GM12878 (cell line): ENCODE data around the gene PFN3. TPM values are rescaled to one million over a fixed set of nuclear protein-coding genes. Genes with fewer than 3 reads are reported as not detected.
A peak's percentile ranks its signal among the peaks of the same experiment; 100 is the strongest.

ENCODE experiments used
- ATAC-seq: fragments of 200-7000 bp; cut with Tn5 transposase; 3 replicates; pipeline ENCODE4 v1.9.1; 2020; ENCODE audit warnings: mild to moderate bottlenecking, moderate library complexity
- BruUV-seq: library from RNA; stranded (reverse); fragments of 400-500 nt; replicated peaks from 2 replicates; lab custom pipeline; 2021; lab: Mats Ljungman, UMichigan
- CTCF ChIA-PET: fragments of 300-600 bp; sonication (Branson Sonifier 250); formaldehyde crosslinking; extraction: SDS; loops from one replicate; lab custom pipeline; 2021; ENCODE audit warnings: inconsistent platforms; lab: Yijun Ruan, JAX
- POLR2A ChIA-PET: fragments of 350-600 bp; formaldehyde crosslinking; extraction: SDS; loops from one replicate; lab custom pipeline; 2021; ENCODE audit warnings: inconsistent platforms; lab: Charles Lee
- RAD21 ChIA-PET: fragments of 300-600 bp; sonication (Branson Sonifier 250); formaldehyde crosslinking; loops from one replicate; lab custom pipeline; 2023; ENCODE audit warnings: antibody characterized with exemption; ENCODE audit not compliant: unreplicated experiment; lab: Charles Lee
- SMC1A ChIA-PET: fragments of 300-600 bp; sonication (Branson Sonifier 250); formaldehyde crosslinking; loops from one replicate; lab custom pipeline; 2023; ENCODE audit not compliant: unreplicated experiment, uncharacterized antibody; lab: Charles Lee
- DNase-seq: peaks from one replicate; pipeline ENCODE4 v3.0.0-alpha.2; 2011; ENCODE audit warnings: low read depth, low spot score
- FAIRE-seq: peaks from 3 replicates; lab custom pipeline; 2011; peaks lifted over from hg19 to GRCh38; lab: Jason Lieb, UNC
- H2AFZ ChIP-seq: 2 replicates; pipeline ENCODE4 v1.6.0; 2011; ENCODE audit warnings: low read depth, low read length, control low read depth; ENCODE audit not compliant: control insufficient read depth
- H3K27ac ChIP-seq: 2 replicates; pipeline ENCODE4 v1.5.1; 2011; ENCODE audit warnings: control low read depth; ENCODE audit not compliant: control insufficient read depth, insufficient read depth
- H3K27me3 ChIP-seq, 2 experiments: replicated peaks in 1 of 2; 2 replicates each; pipeline versions ENCODE4 v1.6.0 to v1.6.1; 2011; ENCODE audit warnings: low read length in 1 of 2; ENCODE audit not compliant: control insufficient read depth in 2 of 2, insufficient read depth in 2 of 2
- H3K36me3 ChIP-seq, 2 experiments: 2 replicates each; pipeline ENCODE4 v1.5.1; 2011; ENCODE audit warnings: low read length in 1 of 2; ENCODE audit not compliant: control insufficient read depth in 2 of 2, insufficient read depth in 2 of 2
- H3K4me1 ChIP-seq: 2 replicates; pipeline ENCODE4 v1.6.1; 2011; ENCODE audit warnings: mild to moderate bottlenecking, low read length, moderate library complexity, mixed read lengths; ENCODE audit not compliant: control insufficient read depth, insufficient read depth
- H3K4me2 ChIP-seq: 2 replicates; pipeline ENCODE4 v1.6.0; 2011; ENCODE audit warnings: control low read depth; ENCODE audit not compliant: control insufficient read depth, insufficient read depth
- H3K4me3 ChIP-seq: fragments of 200-600 bp; sonication (generic); 2 replicates; pipeline ENCODE4 v1.5.1; 2016
- H3K79me2 ChIP-seq: 2 replicates; pipeline ENCODE4 v1.6.0; 2011; ENCODE audit warnings: low read length; ENCODE audit not compliant: control insufficient read depth, insufficient read depth
- H3K9ac ChIP-seq: 2 replicates; pipeline ENCODE4 v1.8.0; 2011; ENCODE audit warnings: low read length, control low read depth, mixed read lengths; ENCODE audit not compliant: control insufficient read depth, insufficient read depth
- H3K9me3 ChIP-seq: replicated peaks from 3 replicates; pipeline ENCODE4 v1.5.1; 2011; ENCODE audit warnings: mild to moderate bottlenecking, low read length; ENCODE audit not compliant: control insufficient read depth, insufficient read depth
- H4K20me1 ChIP-seq: 2 replicates; pipeline ENCODE4 v1.6.0; 2011; ENCODE audit not compliant: control insufficient read depth, insufficient read depth
- BHLHE40 ChIP-seq, 2 experiments: fragments of 450-650 bp in 1 of 2; IDR thresholded peaks; 2 replicates each; pipeline ENCODE4 v1.6.1; 2011 to 2017; ENCODE audit warnings: low read depth in 2 of 2, borderline replicate concordance in 1 of 2, improper control_type of control experiment in 1 of 2, low read length in 1 of 2, mild to moderate bottlenecking in 1 of 2
- CHD2 ChIP-seq: IDR thresholded peaks from 2 replicates; pipeline ENCODE4 v1.6.1; 2011; ENCODE audit warnings: low read depth, low read length, improper control_type of control experiment, borderline replicate concordance
- CREB1 ChIP-seq: IDR thresholded peaks from 2 replicates; pipeline ENCODE4 v1.6.1; 2012; ENCODE audit warnings: low read depth, mild to moderate bottlenecking, inconsistent platforms
- CUX1 ChIP-seq: IDR thresholded peaks from 2 replicates; pipeline ENCODE4 v1.6.1; 2012; ENCODE audit warnings: improper control_type of control experiment, low read depth, low read length; ENCODE audit not compliant: insufficient replicate concordance
- DPF2 ChIP-seq: fragments of 450-650 bp; IDR thresholded peaks from 2 replicates; pipeline ENCODE4 v1.6.1; 2017; ENCODE audit warnings: mild to moderate bottlenecking
- GATAD2B ChIP-seq: fragments of 450-650 bp; conservative IDR thresholded peaks from 2 replicates; pipeline ENCODE4 v1.6.1; 2017; ENCODE audit warnings: low read depth, mild to moderate bottlenecking, moderate library complexity
- HDGF ChIP-seq: fragments of 450-650 bp; IDR thresholded peaks from 2 replicates; pipeline ENCODE4 v1.6.1; 2016; ENCODE audit warnings: antibody characterized with exemption
- IKZF1 ChIP-seq: fragments of 450-650 bp; conservative IDR thresholded peaks from 2 replicates; pipeline ENCODE4 v1.6.1; 2017; ENCODE audit warnings: antibody characterized with exemption, mild to moderate bottlenecking
- IRF4 ChIP-seq: IDR thresholded peaks from 2 replicates; pipeline ENCODE4 v1.6.1; 2011; ENCODE audit warnings: low read depth, low read length
- NBN ChIP-seq: fragments of 450-650 bp; IDR thresholded peaks from 2 replicates; pipeline ENCODE4 v1.6.1; 2016
- NFXL1 ChIP-seq: fragments of 450-650 bp; IDR thresholded peaks from 2 replicates; pipeline ENCODE4 v1.6.1; 2017; ENCODE audit warnings: antibody characterized with exemption, mild to moderate bottlenecking, borderline replicate concordance
- NFYB ChIP-seq: IDR thresholded peaks from 2 replicates; pipeline ENCODE4 v1.6.1; 2011; ENCODE audit warnings: low read depth, mild to moderate bottlenecking, low read length, improper control_type of control experiment, moderate library complexity; ENCODE audit not compliant: insufficient read depth
- PKNOX1 ChIP-seq: fragments of 450-650 bp; IDR thresholded peaks from 2 replicates; pipeline ENCODE4 v1.6.1; 2016; ENCODE audit warnings: mild to moderate bottlenecking
- RCOR1 ChIP-seq: conservative IDR thresholded peaks from 2 replicates; pipeline ENCODE4 v1.6.1; 2012; ENCODE audit warnings: low read depth, low read length, improper control_type of control experiment
- SMARCA5 ChIP-seq: fragments of 450-650 bp; IDR thresholded peaks from 2 replicates; pipeline ENCODE4 v1.6.1; 2017; ENCODE audit warnings: mild to moderate bottlenecking
- TARDBP ChIP-seq: IDR thresholded peaks from 2 replicates; pipeline ENCODE4 v1.6.1; 2016; ENCODE audit warnings: borderline replicate concordance
- WGBS: methylation state at CpG from one replicate; pipeline ENCODE4 v1.1.6; 2016; ENCODE audit warnings: low lambda C conversion rate; ENCODE audit not compliant: insufficient replicate concordance, insufficient coverage; ENCODE audit errors: missing lambda C conversion rate; 5-methylcytosine and 5-hydroxymethylcytosine counted together
- in situ Hi-C: fragments of 300-500 bp; cut with MboI; formaldehyde crosslinking; loops from 9 replicates; pipeline ENCODE4 v1.14.3; 2018; ENCODE audit warnings: mixed read lengths
- intact Hi-C: fragments of 100-400 bp; cut with micrococcal nuclease; formaldehyde crosslinking; loops from one replicate; pipeline ENCODE4 v1.14.2; 2022; ENCODE audit not compliant: unreplicated experiment
- polyA plus RNA-seq, 11 experiments: library from polyadenylated mRNA; depleted of rRNA in 4 of 11; unstranded in 6 of 11; stranded (reverse) in 5 of 11; fragments of >200 nt; fragmentation: Nextera tagmentation in 4 of 11; fragmentation: Illumina TruSeq in 1 of 11; extraction: Ambion mirVana in 4 of 11; extraction: Trizol in 1 of 11; gene quantifications; 1 replicate in 1 of 11; 2 replicates in 10 of 11; pipeline versions ENCODE4 v1.2.1 to v1.2.3, GENCODE V29; 2011 to 2016; ENCODE audit warnings: inconsistent platforms in 2 of 11, missing spikeins in 2 of 11, low read depth in 1 of 11
- total RNA-seq, 4 experiments: library from RNA; depleted of rRNA in 3 of 4; stranded (reverse); fragments of >200 nt in 3 of 4; fragmentation: Illumina TruSeq in 1 of 4; extraction: Trizol in 1 of 4; gene quantifications; 2 replicates each; pipeline versions ENCODE4 v1.2.1 to v1.2.3, GENCODE V29; 2013 to 2021

Gene PFN3
- total and polyA plus RNA-seq, 10 of the 15 experiments (the other 5 are each of a cell fraction or from before 2014, with no cell fraction given) = not detected

DNA sequence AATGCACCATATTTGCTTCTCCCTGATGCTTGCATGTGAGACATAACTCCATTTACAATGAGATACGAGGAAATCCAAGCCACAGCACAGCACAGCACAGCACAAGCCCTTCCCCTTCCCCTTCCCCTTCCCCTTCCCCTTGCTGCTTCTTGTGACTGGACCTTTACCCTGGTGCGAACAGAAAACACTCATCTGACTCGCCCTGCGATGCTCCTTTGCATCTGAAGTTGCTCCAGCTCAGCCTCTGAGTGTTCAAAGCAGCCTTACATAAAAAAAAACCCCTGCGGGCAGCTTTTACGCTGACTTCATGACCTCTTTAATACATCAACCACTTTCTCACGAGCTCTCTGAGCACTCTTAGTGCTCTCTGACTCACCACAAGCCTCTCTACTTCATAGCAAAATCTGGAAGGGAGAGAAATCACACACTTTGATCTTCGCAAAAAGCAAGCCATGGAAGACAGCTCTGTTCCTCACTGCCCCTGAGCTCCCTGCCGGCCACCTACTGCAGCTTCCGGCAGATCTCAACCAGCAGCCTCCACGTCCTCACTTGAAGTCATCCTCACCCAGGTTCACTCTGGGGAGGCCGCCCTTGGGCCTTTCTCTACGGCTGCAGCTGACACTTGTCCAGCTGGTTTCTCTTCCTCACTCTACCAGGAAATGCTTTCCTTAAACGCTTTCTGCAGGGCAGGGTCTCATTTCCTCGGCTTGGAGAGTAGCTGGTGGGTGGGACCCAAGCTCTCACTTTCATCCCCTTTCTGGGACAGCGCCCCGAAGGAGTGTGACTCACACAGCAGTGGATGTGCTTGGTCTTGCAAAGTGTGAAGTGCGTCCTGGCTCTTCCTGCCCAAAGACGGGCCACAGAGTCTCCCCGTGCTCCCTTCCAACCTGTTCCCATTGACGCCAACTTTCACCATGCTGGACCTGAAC is 11.0 kb downstream of the PFN3 start:
- no peaks in the 10 kb centered on the region for H3K9me3 ChIP-seq
- DNase-seq (peak; percentile 71), FAIRE-seq (peak; percentile 73), ATAC-seq (peak; percentile 67)
- H3K27ac ChIP-seq = peak overlapping the region; percentile 67
- H3K27me3 ChIP-seq = no peaks in the 10 kb centered on the region
- ChIA-PET RAD21 (interaction anchor here (0.7 to 6.2 kb wide), 32 partner anchors 11 to 276 kb away, joined by 3 to 120 read pairs (median 10); partner anchors contain the start of genes GRK6, LMAN2, PDLIM7 and PFN3), CTCF (interaction anchor here (0.5 to 8.4 kb wide), 35 partner anchors 11 to 277 kb away, joined by 3 to 240 read pairs (median 11); partner anchors contain the start of genes B4GALT7, DOK3, F12 and GRK6), POLR2A (interaction anchor here (0.5 to 6.0 kb wide), 21 partner anchors 11 to 1171 kb away, joined by 3 to 56 read pairs (median 9); partner anchors contain the start of genes LMAN2, PDLIM7 and RGS14), SMC1A (interaction anchor here (0.6 to 5.2 kb wide), 33 partner anchors 11 to 482 kb away, joined by 3 to 97 read pairs (median 8); partner anchors contain the start of genes LMAN2, MXD3, PDLIM7 and PFN3)
- H2AFZ ChIP-seq = no peak overlapping the region; the same call in 1 of the 2 replicates
- no peaks in the 10 kb centered on the region for H3K79me2 ChIP-seq
- H4K20me1 ChIP-seq = no peaks in the 10 kb centered on the region
- H3K36me3 ChIP-seq = no peaks in the 10 kb centered on the region
- no peak overlapping the region for H3K4me3 ChIP-seq
- in situ Hi-C loops = loop anchor here (25.0 kb wide), 1 partner anchor 1352 kb away; no protein-coding TSS in a partner anchor
- BruUV-seq = no TSS peak
- intact Hi-C loops = loop anchor here (1.0 to 5.0 kb wide), 5 partner anchors 25 to 203 kb away; partner anchors contain the start of gene TMED9
- 3% methylated on average over 21 of the region's 21 CpGs for WGBS
- H3K4me1 ChIP-seq = peaks cover 26% of the 10 kb centered on the region
- H3K4me2 ChIP-seq = peak overlapping the region; percentile 47
- H3K9ac ChIP-seq = peak overlapping the region; percentile 16
- no peak for TF ChIP-seq NFXL1
- 0 out of 2 replicates have a peak, but pooled peaks have one; percentile 44 for TF ChIP-seq DPF2
- no peak for TF ChIP-seq RCOR1
- TF ChIP-seq NBN = 0 out of 2 replicates have a peak, but pooled peaks have one; percentile 26
- no peak for TF ChIP-seq TARDBP
- TF ChIP-seq CHD2 = no peak
- peak in 1 of 2 experiments; percentile 61; a peak in 2 of 4 replicates for TF ChIP-seq BHLHE40 (IDR thresholded peaks at IDR 0.05; ENCODE audit: borderline replicate concordance in 1 of 2, low read depth in 2 of 2, low read length in 1 of 2)
- no peak for TF ChIP-seq IRF4
- TF ChIP-seq NFYB = no peak
- peak; percentile 8; the same call in 1 of the 2 replicates for TF ChIP-seq HDGF
- TF ChIP-seq CREB1 = peak; percentile 72; the same call in 1 of the 2 replicates
- peak; percentile 20; the same call in 1 of the 2 replicates for TF ChIP-seq SMARCA5
- TF ChIP-seq GATAD2B = peak; percentile 42; the same call in 1 of the 2 replicates
- TF ChIP-seq IKZF1 = peak; percentile 47
- TF ChIP-seq CUX1 = no peak
- peak; percentile 25; the same call in 1 of the 2 replicates for TF ChIP-seq PKNOX1
